ENCODE data around the gene GPR157. TPM values are rescaled to one million over a fixed set of nuclear protein-coding genes. Genes with fewer than 3 reads are reported as not detected.

GPR157 gene
- total and polyA plus RNA-seq, 2 of the 13 experiments (the other 11 are each of a cell fraction or from before 2014, with no cell fraction given): 10.1 to 19.2 TPM

DNA sequence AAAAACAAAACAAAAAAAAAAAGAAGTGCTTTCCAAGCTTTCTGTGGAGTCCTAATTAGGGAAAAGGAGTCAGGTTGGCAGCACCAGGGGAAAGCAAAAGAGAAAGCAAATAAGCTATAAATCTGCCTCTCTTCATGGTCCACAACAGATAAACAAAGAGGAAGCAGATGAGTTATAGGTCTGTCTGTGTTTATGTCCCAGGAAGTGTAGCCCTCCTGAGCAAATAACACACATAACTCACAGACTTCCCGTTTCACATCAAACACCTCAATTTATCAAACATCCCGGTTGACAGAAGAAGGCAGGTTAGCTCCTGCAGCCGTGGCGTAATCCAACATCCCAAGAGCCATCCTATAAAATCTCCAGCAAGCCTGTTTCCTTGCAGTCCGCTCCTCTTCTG lies 53.9 kb downstream of the GPR157 start:
- peaks cover 2 to 27% of the 10 kb centered on the region in 2 experiments for H3K27me3 ChIP-seq (ENCODE audit: control insufficient read depth in 1 of 2, insufficient read depth in 2 of 2, low read length in 2 of 2)
- ATAC-seq (no peak), DNase-seq (ENCODE audit: low spot score) (peak; percentile 17), FAIRE-seq (no peak)
- no peaks in the 10 kb centered on the region for H3K79me2 ChIP-seq (ENCODE audit: insufficient read depth, low read length)
- H3K9me3 ChIP-seq (ENCODE audit: low read length): no peaks in the 10 kb centered on the region
- ChIA-PET CTCF (ENCODE audit: low intra/inter-chr PET ratio, low total read pairs) (no interaction called here), POLR2A (no interaction called here)
- no peak overlapping the region for H2AFZ ChIP-seq (ENCODE audit: low read length)
- no peaks in the 10 kb centered on the region for H4K20me1 ChIP-seq (ENCODE audit: insufficient read depth, low read length)
- BruUV-seq (replicated peaks): no TSS peak
- H3K4me1 ChIP-seq (ENCODE audit: insufficient read depth, low read length): peaks cover 35% of the 10 kb centered on the region
- H3K4me2 ChIP-seq (ENCODE audit: low read depth, low read length): no peak overlapping the region
- H3K4me3 ChIP-seq (replicated peaks in 1 of 3; ENCODE audit: insufficient read depth in 1 of 3, low read depth in 2 of 3, low read length in 3 of 3): no peak overlapping the region
- in situ Hi-C loops (cut with HindIII; ENCODE audit: extremely low pct_ligation_motif_present, low pct_unique_long_range_greater_than_20kb) (no loop called here), intact Hi-C loops (cut with micrococcal nuclease; ENCODE audit: unreplicated experiment) (no loop called here)
- no peak overlapping the region for H3K9ac ChIP-seq (ENCODE audit: insufficient read depth, low read depth, low read length)
- WGBS (ENCODE audit: low lambda C conversion rate): 7% methylated on average over 5 of the region's 5 CpGs
- H3K27ac ChIP-seq (ENCODE audit: extremely low read length, insufficient read depth, low read length): no peak overlapping the region
- H3K36me3 ChIP-seq (replicated peaks in 1 of 2; ENCODE audit: control insufficient read depth in 1 of 2, insufficient read depth in 2 of 2, low read length in 2 of 2): no peaks in the 10 kb centered on the region
- TF ChIP-seq, protein P1, sequence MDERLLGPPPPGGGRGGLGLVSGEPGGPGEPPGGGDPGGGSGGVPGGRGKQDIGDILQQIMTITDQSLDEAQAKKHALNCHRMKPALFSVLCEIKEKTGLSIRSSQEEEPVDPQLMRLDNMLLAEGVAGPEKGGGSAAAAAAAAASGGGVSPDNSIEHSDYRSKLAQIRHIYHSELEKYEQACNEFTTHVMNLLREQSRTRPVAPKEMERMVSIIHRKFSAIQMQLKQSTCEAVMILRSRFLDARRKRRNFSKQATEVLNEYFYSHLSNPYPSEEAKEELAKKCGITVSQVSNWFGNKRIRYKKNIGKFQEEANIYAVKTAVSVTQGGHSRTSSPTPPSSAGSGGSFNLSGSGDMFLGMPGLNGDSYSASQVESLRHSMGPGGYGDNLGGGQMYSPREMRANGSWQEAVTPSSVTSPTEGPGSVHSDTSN (CRISPR knock-in tag; IDR thresholded peaks at IDR 0.05): no peak
- no peak for TF ChIP-seq NR3C1 (CRISPR knock-in tag; IDR thresholded peaks at IDR 0.05)
- no peak for TF ChIP-seq FOXM1 (CRISPR knock-in tag; IDR thresholded peaks at IDR 0.05)
- TF ChIP-seq ZNF251 (CRISPR knock-in tag; IDR thresholded peaks at IDR 0.05): no peak
- TF ChIP-seq ETV5 (CRISPR knock-in tag; IDR thresholded peaks at IDR 0.05; ENCODE audit: borderline replicate concordance): peak; percentile 28; the same call in 1 of the 2 replicates
- TF ChIP-seq, protein P2, sequence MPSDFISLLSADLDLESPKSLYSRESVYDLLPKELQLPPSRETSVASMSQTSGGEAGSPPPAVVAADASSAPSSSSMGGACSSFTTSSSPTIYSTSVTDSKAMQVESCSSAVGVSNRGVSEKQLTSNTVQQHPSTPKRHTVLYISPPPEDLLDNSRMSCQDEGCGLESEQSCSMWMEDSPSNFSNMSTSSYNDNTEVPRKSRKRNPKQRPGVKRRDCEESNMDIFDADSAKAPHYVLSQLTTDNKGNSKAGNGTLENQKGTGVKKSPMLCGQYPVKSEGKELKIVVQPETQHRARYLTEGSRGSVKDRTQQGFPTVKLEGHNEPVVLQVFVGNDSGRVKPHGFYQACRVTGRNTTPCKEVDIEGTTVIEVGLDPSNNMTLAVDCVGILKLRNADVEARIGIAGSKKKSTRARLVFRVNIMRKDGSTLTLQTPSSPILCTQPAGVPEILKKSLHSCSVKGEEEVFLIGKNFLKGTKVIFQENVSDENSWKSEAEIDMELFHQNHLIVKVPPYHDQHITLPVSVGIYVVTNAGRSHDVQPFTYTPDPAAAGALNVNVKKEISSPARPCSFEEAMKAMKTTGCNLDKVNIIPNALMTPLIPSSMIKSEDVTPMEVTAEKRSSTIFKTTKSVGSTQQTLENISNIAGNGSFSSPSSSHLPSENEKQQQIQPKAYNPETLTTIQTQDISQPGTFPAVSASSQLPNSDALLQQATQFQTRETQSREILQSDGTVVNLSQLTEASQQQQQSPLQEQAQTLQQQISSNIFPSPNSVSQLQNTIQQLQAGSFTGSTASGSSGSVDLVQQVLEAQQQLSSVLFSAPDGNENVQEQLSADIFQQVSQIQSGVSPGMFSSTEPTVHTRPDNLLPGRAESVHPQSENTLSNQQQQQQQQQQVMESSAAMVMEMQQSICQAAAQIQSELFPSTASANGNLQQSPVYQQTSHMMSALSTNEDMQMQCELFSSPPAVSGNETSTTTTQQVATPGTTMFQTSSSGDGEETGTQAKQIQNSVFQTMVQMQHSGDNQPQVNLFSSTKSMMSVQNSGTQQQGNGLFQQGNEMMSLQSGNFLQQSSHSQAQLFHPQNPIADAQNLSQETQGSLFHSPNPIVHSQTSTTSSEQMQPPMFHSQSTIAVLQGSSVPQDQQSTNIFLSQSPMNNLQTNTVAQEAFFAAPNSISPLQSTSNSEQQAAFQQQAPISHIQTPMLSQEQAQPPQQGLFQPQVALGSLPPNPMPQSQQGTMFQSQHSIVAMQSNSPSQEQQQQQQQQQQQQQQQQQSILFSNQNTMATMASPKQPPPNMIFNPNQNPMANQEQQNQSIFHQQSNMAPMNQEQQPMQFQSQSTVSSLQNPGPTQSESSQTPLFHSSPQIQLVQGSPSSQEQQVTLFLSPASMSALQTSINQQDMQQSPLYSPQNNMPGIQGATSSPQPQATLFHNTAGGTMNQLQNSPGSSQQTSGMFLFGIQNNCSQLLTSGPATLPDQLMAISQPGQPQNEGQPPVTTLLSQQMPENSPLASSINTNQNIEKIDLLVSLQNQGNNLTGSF (CRISPR knock-in tag; IDR thresholded peaks at IDR 0.05): no peak
- no peak for TF ChIP-seq FOXP1 (IDR thresholded peaks at IDR 0.05)
- TF ChIP-seq FOXP1 (CRISPR knock-in tag; IDR thresholded peaks at IDR 0.05): 0 out of 2 replicates have a peak, but pooled peaks have one; percentile 7
- peak; percentile 21; the same call in 1 of the 2 replicates for TF ChIP-seq SOX5 (CRISPR knock-in tag; IDR thresholded peaks at IDR 0.05; ENCODE audit: borderline replicate concordance)
- TF ChIP-seq, protein P3, sequence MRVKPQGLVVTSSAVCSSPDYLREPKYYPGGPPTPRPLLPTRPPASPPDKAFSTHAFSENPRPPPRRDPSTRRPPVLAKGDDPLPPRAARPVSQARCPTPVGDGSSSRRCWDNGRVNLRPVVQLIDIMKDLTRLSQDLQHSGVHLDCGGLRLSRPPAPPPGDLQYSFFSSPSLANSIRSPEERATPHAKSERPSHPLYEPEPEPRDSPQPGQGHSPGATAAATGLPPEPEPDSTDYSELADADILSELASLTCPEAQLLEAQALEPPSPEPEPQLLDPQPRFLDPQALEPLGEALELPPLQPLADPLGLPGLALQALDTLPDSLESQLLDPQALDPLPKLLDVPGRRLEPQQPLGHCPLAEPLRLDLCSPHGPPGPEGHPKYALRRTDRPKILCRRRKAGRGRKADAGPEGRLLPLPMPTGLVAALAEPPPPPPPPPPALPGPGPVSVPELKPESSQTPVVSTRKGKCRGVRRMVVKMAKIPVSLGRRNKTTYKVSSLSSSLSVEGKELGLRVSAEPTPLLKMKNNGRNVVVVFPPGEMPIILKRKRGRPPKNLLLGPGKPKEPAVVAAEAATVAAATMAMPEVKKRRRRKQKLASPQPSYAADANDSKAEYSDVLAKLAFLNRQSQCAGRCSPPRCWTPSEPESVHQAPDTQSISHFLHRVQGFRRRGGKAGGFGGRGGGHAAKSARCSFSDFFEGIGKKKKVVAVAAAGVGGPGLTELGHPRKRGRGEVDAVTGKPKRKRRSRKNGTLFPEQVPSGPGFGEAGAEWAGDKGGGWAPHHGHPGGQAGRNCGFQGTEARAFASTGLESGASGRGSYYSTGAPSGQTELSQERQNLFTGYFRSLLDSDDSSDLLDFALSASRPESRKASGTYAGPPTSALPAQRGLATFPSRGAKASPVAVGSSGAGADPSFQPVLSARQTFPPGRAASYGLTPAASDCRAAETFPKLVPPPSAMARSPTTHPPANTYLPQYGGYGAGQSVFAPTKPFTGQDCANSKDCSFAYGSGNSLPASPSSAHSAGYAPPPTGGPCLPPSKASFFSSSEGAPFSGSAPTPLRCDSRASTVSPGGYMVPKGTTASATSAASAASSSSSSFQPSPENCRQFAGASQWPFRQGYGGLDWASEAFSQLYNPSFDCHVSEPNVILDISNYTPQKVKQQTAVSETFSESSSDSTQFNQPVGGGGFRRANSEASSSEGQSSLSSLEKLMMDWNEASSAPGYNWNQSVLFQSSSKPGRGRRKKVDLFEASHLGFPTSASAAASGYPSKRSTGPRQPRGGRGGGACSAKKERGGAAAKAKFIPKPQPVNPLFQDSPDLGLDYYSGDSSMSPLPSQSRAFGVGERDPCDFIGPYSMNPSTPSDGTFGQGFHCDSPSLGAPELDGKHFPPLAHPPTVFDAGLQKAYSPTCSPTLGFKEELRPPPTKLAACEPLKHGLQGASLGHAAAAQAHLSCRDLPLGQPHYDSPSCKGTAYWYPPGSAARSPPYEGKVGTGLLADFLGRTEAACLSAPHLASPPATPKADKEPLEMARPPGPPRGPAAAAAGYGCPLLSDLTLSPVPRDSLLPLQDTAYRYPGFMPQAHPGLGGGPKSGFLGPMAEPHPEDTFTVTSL (CRISPR knock-in tag; IDR thresholded peaks at IDR 0.05; ENCODE audit: borderline replicate concordance): no peak
- TF ChIP-seq MIER3 (CRISPR knock-in tag; IDR thresholded peaks at IDR 0.05; ENCODE audit: borderline replicate concordance): no peak
- TF ChIP-seq, protein P4, sequence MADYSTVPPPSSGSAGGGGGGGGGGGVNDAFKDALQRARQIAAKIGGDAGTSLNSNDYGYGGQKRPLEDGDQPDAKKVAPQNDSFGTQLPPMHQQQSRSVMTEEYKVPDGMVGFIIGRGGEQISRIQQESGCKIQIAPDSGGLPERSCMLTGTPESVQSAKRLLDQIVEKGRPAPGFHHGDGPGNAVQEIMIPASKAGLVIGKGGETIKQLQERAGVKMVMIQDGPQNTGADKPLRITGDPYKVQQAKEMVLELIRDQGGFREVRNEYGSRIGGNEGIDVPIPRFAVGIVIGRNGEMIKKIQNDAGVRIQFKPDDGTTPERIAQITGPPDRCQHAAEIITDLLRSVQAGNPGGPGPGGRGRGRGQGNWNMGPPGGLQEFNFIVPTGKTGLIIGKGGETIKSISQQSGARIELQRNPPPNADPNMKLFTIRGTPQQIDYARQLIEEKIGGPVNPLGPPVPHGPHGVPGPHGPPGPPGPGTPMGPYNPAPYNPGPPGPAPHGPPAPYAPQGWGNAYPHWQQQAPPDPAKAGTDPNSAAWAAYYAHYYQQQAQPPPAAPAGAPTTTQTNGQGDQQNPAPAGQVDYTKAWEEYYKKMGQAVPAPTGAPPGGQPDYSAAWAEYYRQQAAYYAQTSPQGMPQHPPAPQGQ (CRISPR knock-in tag; IDR thresholded peaks at IDR 0.05; ENCODE audit: borderline replicate concordance): no peak

All from HepG2 (cell line).